HFF-Myc (cell line): ENCODE measurements around the gene AS3MT.

Experiments used
- DNase-seq: peaks from one replicate; pipeline ENCODE4 v3.0.0-alpha.2; 2011; ENCODE audit warnings: low read depth; ENCODE audit errors: extremely low read depth
- H3K4me3 ChIP-seq: replicated peaks from 2 replicates; pipeline ENCODE4 v1.5.1; 2011; ENCODE audit warnings: low read depth, mild to moderate bottlenecking, control low read depth, low read length
- CTCF ChIP-seq: IDR thresholded peaks from 2 replicates; pipeline ENCODE4 v1.5.1; 2012; ENCODE audit warnings: mild to moderate bottlenecking, low read depth, low read length, control low read depth; ENCODE audit errors: missing control alignments

The AS3MT gene

GRCh38 chr10:102894466-102895213, 25.4 kb downstream of the AS3MT start:
- TF ChIP-seq CTCF: no peak
- DNase-seq: no peak
- H3K4me3 ChIP-seq: no peak overlapping the region

DNA sequence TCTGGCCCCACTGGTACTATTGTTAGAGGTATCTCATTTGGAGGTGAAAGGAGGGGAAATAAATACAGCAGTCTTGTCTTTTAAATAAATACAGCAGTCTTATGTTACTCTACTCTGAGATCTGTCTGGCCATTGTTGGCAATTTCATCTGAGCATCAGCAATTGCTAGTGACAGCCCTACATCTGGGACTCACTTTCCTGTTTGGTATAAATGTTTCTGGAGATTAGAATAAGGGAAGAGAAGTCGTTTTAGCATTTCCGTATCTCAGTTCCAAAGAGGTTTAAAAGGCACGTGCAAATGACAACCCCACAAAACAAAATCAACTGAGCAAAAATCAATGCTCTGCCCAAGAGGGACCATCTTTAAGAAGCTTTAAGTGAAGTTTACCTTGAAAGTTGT, 30.7 kb downstream of the AS3MT start:
- no peak for DNase-seq
- TF ChIP-seq CTCF: no peak
- no peak overlapping the region for H3K4me3 ChIP-seq

DNA sequence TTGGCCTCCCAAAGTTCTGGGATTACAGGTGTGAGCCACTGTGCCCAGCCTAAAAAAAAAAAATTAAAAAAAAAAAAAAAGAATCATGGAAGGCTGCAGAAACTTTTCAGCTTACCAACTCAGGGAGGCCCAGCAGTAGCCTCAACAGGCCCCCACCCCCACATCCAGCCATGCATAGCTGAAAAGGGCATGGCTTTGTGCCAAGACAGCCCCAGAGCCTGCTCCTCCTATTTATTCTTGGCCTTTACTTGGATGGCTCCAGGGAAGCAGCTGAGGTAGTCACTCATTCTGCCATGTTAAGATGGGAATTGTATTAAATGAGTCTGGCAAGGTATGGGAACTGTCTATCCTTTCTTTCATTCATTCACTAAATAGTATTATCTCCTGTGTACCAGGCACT, 35.1 kb downstream of the AS3MT start:
- H3K4me3 ChIP-seq: no peak overlapping the region
- DNase-seq: no peak
- TF ChIP-seq CTCF: no peak

- DNase-seq: no peak
- TF ChIP-seq CTCF: no peak
- H3K4me3 ChIP-seq: no peak overlapping the region
These were observed 37.2 kb downstream of the AS3MT start for GRCh38 chr10:102906507-102906906.

- no peak overlapping the region for H3K4me3 ChIP-seq
- no peak for TF ChIP-seq CTCF
- no peak for DNase-seq
These were observed 45.5 kb downstream of the AS3MT start for GRCh38 chr10:102914781-102915180.

DNA sequence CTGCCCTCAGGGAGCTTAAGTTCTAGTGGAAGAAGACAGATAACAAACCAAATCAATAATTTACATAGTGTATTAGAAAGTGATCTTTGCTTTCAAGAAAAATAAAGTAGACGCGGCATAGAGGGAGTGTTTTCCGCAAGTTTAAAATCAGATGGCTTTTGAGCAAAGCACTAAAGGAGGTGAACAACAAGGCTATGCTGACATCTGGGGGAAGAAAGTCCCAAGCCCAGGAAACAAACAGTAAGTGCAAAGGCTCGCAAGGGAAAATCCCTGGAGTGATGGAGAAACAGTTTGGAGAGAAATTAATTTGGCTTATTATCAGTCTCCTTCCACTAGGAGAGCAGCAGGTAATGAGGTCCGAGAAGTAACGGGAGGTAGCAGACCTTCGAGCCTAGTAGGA, 46.9 kb downstream of the AS3MT start:
- no peak for DNase-seq
- H3K4me3 ChIP-seq: no peak overlapping the region
- no peak for TF ChIP-seq CTCF

- peak; percentile 95 for TF ChIP-seq CTCF
- H3K4me3 ChIP-seq: peak overlapping the region; percentile 73
- DNase-seq: no peak
These were observed 48.2 kb downstream of the AS3MT start for GRCh38 chr10:102917314-102917961.
